ENCODE results near the gene AOAH.
"Not testable (repeated sequence)": the region's sequence is repeated elsewhere in the genome, so short reads cannot be mapped to it uniquely, and the experiment has no call there.

Gene AOAH

DNA sequence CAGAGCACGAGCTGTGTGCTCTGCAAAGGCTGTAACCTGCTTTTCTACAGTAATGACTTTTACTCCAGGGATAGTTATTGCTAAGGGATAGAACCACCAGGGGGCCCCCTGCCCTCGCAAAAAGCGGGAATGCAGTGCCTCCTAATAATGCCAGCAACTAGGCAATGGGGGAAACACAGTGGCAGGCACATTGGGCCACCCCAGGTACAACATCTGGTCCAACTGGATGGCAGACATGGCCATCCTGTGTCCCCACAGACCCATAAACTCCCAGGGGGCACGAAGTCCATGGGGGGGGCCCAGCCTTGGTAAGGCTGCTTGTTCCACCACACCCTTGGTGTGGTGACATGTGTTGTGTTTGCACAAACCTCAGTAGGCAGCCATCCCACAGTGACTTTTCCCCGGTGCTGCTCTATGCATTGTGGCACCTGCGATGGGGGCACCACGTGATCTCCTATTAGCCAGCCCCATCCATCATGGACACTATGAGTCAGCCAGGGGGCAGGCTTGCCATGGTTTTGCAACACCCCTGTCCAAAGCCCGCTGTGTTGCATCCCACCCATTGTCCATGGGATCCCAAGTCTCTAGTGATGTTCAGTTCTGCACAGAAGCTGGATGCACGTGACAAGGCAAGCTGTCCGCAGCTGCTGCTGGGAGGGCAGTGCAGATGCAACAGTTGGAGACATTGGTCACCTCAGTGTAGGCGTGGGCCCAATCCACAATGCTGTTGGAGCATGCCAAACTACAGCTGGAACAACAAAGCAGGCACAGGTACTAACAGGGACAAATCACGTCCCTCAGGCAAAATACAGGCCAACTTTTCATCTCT, 250.6 kb downstream of the AOAH start:
- TF ChIP-seq, protein P1, sequence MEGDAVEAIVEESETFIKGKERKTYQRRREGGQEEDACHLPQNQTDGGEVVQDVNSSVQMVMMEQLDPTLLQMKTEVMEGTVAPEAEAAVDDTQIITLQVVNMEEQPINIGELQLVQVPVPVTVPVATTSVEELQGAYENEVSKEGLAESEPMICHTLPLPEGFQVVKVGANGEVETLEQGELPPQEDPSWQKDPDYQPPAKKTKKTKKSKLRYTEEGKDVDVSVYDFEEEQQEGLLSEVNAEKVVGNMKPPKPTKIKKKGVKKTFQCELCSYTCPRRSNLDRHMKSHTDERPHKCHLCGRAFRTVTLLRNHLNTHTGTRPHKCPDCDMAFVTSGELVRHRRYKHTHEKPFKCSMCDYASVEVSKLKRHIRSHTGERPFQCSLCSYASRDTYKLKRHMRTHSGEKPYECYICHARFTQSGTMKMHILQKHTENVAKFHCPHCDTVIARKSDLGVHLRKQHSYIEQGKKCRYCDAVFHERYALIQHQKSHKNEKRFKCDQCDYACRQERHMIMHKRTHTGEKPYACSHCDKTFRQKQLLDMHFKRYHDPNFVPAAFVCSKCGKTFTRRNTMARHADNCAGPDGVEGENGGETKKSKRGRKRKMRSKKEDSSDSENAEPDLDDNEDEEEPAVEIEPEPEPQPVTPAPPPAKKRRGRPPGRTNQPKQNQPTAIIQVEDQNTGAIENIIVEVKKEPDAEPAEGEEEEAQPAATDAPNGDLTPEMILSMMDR (IDR thresholded peaks at IDR 0.05; ENCODE audit: low read length, missing control alignments) = peak; percentile 59

DNA sequence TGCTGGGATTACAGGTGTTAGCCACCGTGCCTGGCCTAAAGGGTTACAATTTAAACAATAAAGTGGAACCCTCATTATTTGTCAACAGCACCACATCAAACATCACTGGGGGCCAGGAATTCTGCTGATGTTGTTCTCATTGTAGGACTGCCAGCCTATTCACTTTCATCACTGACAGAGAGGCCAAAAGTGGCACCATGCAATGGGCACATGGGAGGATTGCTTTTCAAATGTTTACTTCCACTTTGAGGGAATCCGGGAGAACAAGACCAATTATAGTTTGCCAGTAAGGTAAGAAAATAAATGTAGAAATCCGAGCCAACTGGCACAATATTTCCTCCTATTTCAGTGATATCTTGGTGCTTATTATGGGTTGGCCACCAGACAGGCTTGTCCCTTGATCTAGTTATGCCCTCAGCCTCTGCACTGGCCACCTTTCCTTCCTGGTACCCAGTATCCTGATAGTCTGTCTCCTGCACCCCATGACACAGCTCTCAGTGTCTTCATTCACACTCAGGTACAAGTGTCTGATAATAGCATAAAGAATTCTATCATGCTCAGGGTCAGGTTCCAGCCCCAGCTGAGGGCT, 252.1 kb downstream of the AOAH start:
- TF ChIP-seq, protein P1 (IDR thresholded peaks at IDR 0.05; ENCODE audit: low read length, missing control alignments) = no peak
- no peak for DNase-seq (ENCODE audit: low read depth)
- no peak overlapping the region for H3K4me3 ChIP-seq (replicated peaks; ENCODE audit: low read depth, low read length)

More for the DNA sequence above, 250.6 kb downstream of the AOAH start:
- DNase-seq (ENCODE audit: low read depth) = peak; percentile 31
- no peak overlapping the region for H3K4me3 ChIP-seq (replicated peaks; ENCODE audit: low read depth, low read length)

DNA sequence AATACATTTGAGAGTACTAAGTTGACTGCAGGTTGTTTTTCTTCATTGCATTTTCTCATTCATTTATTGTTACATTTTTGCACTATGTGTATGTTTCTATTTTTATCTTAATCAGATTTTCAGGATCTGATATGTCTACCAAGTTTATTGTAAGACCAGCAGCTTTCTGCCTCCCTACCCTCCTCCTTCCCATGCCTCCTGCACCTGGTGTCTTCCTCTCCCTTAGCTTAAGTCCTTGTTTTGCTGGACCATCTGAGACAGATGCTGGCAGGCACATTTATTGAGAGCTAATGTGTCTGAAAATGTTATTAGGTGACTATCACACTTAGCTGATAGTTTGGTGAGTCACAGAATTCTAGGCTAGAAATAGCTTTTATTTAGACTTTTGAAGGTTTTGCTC, 255.1 kb downstream of the AOAH start:
- H3K4me3 ChIP-seq (replicated peaks; ENCODE audit: low read depth, low read length) = no peak overlapping the region
- TF ChIP-seq, protein P1 (IDR thresholded peaks at IDR 0.05; ENCODE audit: low read length, missing control alignments) = no peak
- DNase-seq (ENCODE audit: low read depth) = no peak

DNA sequence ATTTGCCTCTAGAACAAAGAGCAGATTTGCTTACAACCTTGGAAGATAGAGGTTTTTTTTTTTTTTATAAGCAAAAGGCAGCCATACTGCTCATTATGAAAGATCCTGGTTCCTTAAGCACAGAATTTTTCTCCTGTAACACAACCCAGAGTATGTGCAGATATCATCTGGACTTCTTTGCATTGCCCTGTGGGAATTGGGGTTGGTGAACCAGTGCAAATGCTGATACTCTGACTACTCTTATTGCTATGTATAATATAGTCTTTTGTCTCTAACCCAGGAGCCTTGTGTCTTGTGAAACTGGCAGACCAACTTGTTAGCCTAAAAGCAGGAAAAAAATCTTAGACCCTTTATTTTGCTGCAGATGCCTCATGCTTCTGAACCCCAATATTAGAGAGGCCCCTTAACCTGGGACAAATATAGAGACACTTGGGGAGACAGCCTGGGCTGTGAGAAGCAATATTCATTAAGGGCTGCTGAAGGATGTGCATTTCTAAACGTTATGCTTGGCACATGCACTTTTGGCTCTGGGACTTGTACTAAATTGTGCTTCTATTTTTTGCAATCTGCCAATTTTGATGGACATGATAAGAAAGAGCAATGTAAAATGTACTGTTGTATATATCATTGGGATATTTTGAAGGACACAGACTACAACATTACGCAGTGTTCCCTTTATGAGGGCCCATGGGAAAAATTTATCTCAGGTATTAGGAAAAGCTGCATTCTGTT, 255.8 kb downstream of the AOAH start:
- no peak for DNase-seq (ENCODE audit: low read depth)
- TF ChIP-seq, protein P1 (IDR thresholded peaks at IDR 0.05; ENCODE audit: low read length, missing control alignments) = no peak

DNA sequence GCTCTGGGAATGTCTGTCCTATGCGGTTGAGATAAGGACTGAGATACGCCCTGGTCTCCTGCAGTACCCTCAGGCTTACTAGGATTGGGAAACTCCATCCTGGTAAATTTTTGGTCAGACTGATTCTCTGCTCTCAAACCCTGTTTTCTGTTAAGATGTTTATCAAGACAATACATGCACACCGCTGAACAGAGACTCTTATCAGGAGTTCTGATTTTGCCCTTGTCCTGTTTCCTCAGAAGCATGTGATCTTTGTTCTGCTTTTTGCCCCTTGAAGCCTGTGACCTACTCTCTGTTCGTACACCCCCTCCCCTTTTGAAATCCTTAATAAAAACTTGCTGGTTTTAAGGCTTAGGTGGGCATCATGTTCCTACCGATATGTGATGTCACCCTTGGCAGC, 258.3 kb downstream of the AOAH start:
- not testable (repeated sequence) for DNase-seq (ENCODE audit: low read depth); H3K4me3 ChIP-seq (replicated peaks; ENCODE audit: low read depth, low read length)

More for the DNA sequence above, 255.8 kb downstream of the AOAH start:
- H3K4me3 ChIP-seq (replicated peaks; ENCODE audit: low read depth, low read length) = no peak overlapping the region

DNA sequence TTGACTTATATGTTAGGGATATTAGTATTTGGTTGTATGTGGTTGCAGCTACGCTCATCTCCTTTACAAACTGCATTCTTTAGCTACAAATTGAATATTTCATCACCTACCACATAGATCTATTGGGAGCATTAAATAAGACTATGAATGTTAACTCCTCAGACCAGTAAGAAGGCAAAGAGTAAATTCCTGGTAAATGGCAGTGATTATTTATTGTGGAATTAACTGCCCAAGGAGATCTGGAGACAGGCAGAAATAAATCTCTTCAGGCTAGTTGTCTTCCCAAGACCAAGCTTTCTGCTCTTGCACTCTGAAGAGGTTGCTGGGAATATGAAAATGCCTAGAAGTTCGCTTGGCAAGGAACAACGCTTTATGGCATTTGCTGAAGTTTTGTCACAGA, 260.0 kb downstream of the AOAH start:
- TF ChIP-seq, protein P1 (IDR thresholded peaks at IDR 0.05; ENCODE audit: low read length, missing control alignments) = no peak
- no peak overlapping the region for H3K4me3 ChIP-seq (replicated peaks; ENCODE audit: low read depth, low read length)
- DNase-seq (ENCODE audit: low read depth) = no peak
